GM12878 (cell line): ENCODE results near the gene CENPP. TPM values are rescaled to one million over a fixed set of nuclear protein-coding genes. Genes with fewer than 3 reads are reported as not detected.

ENCODE experiments used
- ATAC-seq: fragments of 200-7000 bp; cut with Tn5 transposase; 3 replicates; pipeline ENCODE4 v1.9.1; 2020; ENCODE audit warnings: mild to moderate bottlenecking, moderate library complexity
- BruUV-seq: library from RNA; stranded (reverse); fragments of 400-500 nt; replicated peaks from 2 replicates; lab custom pipeline; 2021; lab: Mats Ljungman, UMichigan
- CTCF ChIA-PET: fragments of 300-600 bp; sonication (Branson Sonifier 250); formaldehyde crosslinking; extraction: SDS; loops from one replicate; lab custom pipeline; 2021; ENCODE audit warnings: inconsistent platforms; lab: Yijun Ruan, JAX
- POLR2A ChIA-PET: fragments of 350-600 bp; formaldehyde crosslinking; extraction: SDS; loops from one replicate; lab custom pipeline; 2021; ENCODE audit warnings: inconsistent platforms; lab: Charles Lee
- RAD21 ChIA-PET: fragments of 300-600 bp; sonication (Branson Sonifier 250); formaldehyde crosslinking; loops from one replicate; lab custom pipeline; 2023; ENCODE audit warnings: antibody characterized with exemption; ENCODE audit not compliant: unreplicated experiment; lab: Charles Lee
- SMC1A ChIA-PET: fragments of 300-600 bp; sonication (Branson Sonifier 250); formaldehyde crosslinking; loops from one replicate; lab custom pipeline; 2023; ENCODE audit not compliant: unreplicated experiment, uncharacterized antibody; lab: Charles Lee
- DNase-seq: peaks from one replicate; pipeline ENCODE4 v3.0.0-alpha.2; 2011; ENCODE audit warnings: low read depth, low spot score
- FAIRE-seq: peaks from 3 replicates; lab custom pipeline; 2011; peaks lifted over from hg19 to GRCh38; lab: Jason Lieb, UNC
- H2AFZ ChIP-seq: 2 replicates; pipeline ENCODE4 v1.6.0; 2011; ENCODE audit warnings: low read depth, low read length, control low read depth; ENCODE audit not compliant: control insufficient read depth
- H3K27ac ChIP-seq: 2 replicates; pipeline ENCODE4 v1.5.1; 2011; ENCODE audit warnings: control low read depth; ENCODE audit not compliant: control insufficient read depth, insufficient read depth
- H3K27me3 ChIP-seq, 2 experiments: replicated peaks in 1 of 2; 2 replicates each; pipeline versions ENCODE4 v1.6.0 to v1.6.1; 2011; ENCODE audit warnings: low read length in 1 of 2; ENCODE audit not compliant: control insufficient read depth in 2 of 2, insufficient read depth in 2 of 2
- H3K36me3 ChIP-seq, 2 experiments: 2 replicates each; pipeline ENCODE4 v1.5.1; 2011; ENCODE audit warnings: low read length in 1 of 2; ENCODE audit not compliant: control insufficient read depth in 2 of 2, insufficient read depth in 2 of 2
- H3K4me1 ChIP-seq: 2 replicates; pipeline ENCODE4 v1.6.1; 2011; ENCODE audit warnings: mild to moderate bottlenecking, low read length, moderate library complexity, mixed read lengths; ENCODE audit not compliant: control insufficient read depth, insufficient read depth
- H3K4me2 ChIP-seq: 2 replicates; pipeline ENCODE4 v1.6.0; 2011; ENCODE audit warnings: control low read depth; ENCODE audit not compliant: control insufficient read depth, insufficient read depth
- H3K4me3 ChIP-seq: fragments of 200-600 bp; sonication (generic); 2 replicates; pipeline ENCODE4 v1.5.1; 2016
- H3K79me2 ChIP-seq: 2 replicates; pipeline ENCODE4 v1.6.0; 2011; ENCODE audit warnings: low read length; ENCODE audit not compliant: control insufficient read depth, insufficient read depth
- H3K9ac ChIP-seq: 2 replicates; pipeline ENCODE4 v1.8.0; 2011; ENCODE audit warnings: low read length, control low read depth, mixed read lengths; ENCODE audit not compliant: control insufficient read depth, insufficient read depth
- H3K9me3 ChIP-seq: replicated peaks from 3 replicates; pipeline ENCODE4 v1.5.1; 2011; ENCODE audit warnings: mild to moderate bottlenecking, low read length; ENCODE audit not compliant: control insufficient read depth, insufficient read depth
- H4K20me1 ChIP-seq: 2 replicates; pipeline ENCODE4 v1.6.0; 2011; ENCODE audit not compliant: control insufficient read depth, insufficient read depth
- CBX5 ChIP-seq: sonication (generic); IDR thresholded peaks from 2 replicates; pipeline ENCODE4 v1.6.1; 2016; ENCODE audit warnings: low read depth, moderate library complexity, mild to moderate bottlenecking, inconsistent platforms
- DPF2 ChIP-seq: fragments of 450-650 bp; IDR thresholded peaks from 2 replicates; pipeline ENCODE4 v1.6.1; 2017; ENCODE audit warnings: mild to moderate bottlenecking
- LARP7 ChIP-seq: fragments of 450-650 bp; IDR thresholded peaks from 2 replicates; pipeline ENCODE4 v1.6.1; 2017; ENCODE audit warnings: mild to moderate bottlenecking
- PAX8 ChIP-seq: fragments of 450-650 bp; IDR thresholded peaks from 2 replicates; pipeline ENCODE4 v1.6.1; 2017; ENCODE audit warnings: mild to moderate bottlenecking, moderate library complexity
- RELA ChIP-seq: fragments of 450-650 bp; IDR thresholded peaks from 2 replicates; pipeline ENCODE4 v1.8.0; 2014; ENCODE audit warnings: borderline replicate concordance; ENCODE audit not compliant: partially characterized antibody
- SMC3 ChIP-seq: IDR thresholded peaks from 2 replicates; pipeline ENCODE4 v1.6.1; 2011; ENCODE audit warnings: low read length, improper control_type of control experiment, borderline replicate concordance
- TBL1XR1 ChIP-seq: IDR thresholded peaks from 2 replicates; pipeline ENCODE4 v1.6.1; 2012; ENCODE audit warnings: low read depth, low read length, improper control_type of control experiment
- WGBS: methylation state at CpG from one replicate; pipeline ENCODE4 v1.1.6; 2016; ENCODE audit warnings: low lambda C conversion rate; ENCODE audit not compliant: insufficient replicate concordance, insufficient coverage; ENCODE audit errors: missing lambda C conversion rate; 5-methylcytosine and 5-hydroxymethylcytosine counted together
- in situ Hi-C: fragments of 300-500 bp; cut with MboI; formaldehyde crosslinking; loops from 9 replicates; pipeline ENCODE4 v1.14.3; 2018; ENCODE audit warnings: mixed read lengths
- intact Hi-C: fragments of 100-400 bp; cut with micrococcal nuclease; formaldehyde crosslinking; loops from one replicate; pipeline ENCODE4 v1.14.2; 2022; ENCODE audit not compliant: unreplicated experiment
- polyA plus RNA-seq, 11 experiments: library from polyadenylated mRNA; depleted of rRNA in 4 of 11; unstranded in 6 of 11; stranded (reverse) in 5 of 11; fragments of >200 nt; fragmentation: Nextera tagmentation in 4 of 11; fragmentation: Illumina TruSeq in 1 of 11; extraction: Ambion mirVana in 4 of 11; extraction: Trizol in 1 of 11; gene quantifications; 1 replicate in 1 of 11; 2 replicates in 10 of 11; pipeline versions ENCODE4 v1.2.1 to v1.2.3, GENCODE V29; 2011 to 2016; ENCODE audit warnings: inconsistent platforms in 2 of 11, missing spikeins in 2 of 11, low read depth in 1 of 11
- total RNA-seq, 4 experiments: library from RNA; depleted of rRNA in 3 of 4; stranded (reverse); fragments of >200 nt in 3 of 4; fragmentation: Illumina TruSeq in 1 of 4; extraction: Trizol in 1 of 4; gene quantifications; 2 replicates each; pipeline versions ENCODE4 v1.2.1 to v1.2.3, GENCODE V29; 2013 to 2021
- TF ChIP-seq, protein P1 (sequence below): IDR thresholded peaks from 2 replicates; pipeline ENCODE4 v1.6.1; 2011; ENCODE audit warnings: mild to moderate bottlenecking, low read depth, low read length, moderate library complexity; ENCODE audit not compliant: insufficient replicate concordance
- TF ChIP-seq, protein P2 (sequence below): fragments of 450-650 bp; IDR thresholded peaks from 2 replicates; pipeline ENCODE4 v1.6.1; 2018; ENCODE audit warnings: borderline replicate concordance, mild to moderate bottlenecking; ENCODE audit not compliant: partially characterized antibody
- TF ChIP-seq, protein P3 (sequence below): fragments of 450-650 bp; IDR thresholded peaks from 2 replicates; pipeline ENCODE4 v1.6.1; 2016; ENCODE audit warnings: mild to moderate bottlenecking
- TF ChIP-seq, protein P4 (sequence below): fragments of 450-650 bp; formaldehyde crosslinking; IDR thresholded peaks from 2 replicates; pipeline ENCODE4 v1.4.0; 2020; ENCODE audit warnings: mild to moderate bottlenecking, moderate library complexity
- TF ChIP-seq, protein P5 (sequence below): fragments of 450-650 bp; IDR thresholded peaks from 2 replicates; pipeline ENCODE4 v1.6.1; 2016; ENCODE audit warnings: mild to moderate bottlenecking

CENPP gene
- total and polyA plus RNA-seq, 10 of the 15 experiments (the other 5 are each of a cell fraction or from before 2014, with no cell fraction given) = 9.4 to 31.4 (median 19.8) TPM

DNA sequence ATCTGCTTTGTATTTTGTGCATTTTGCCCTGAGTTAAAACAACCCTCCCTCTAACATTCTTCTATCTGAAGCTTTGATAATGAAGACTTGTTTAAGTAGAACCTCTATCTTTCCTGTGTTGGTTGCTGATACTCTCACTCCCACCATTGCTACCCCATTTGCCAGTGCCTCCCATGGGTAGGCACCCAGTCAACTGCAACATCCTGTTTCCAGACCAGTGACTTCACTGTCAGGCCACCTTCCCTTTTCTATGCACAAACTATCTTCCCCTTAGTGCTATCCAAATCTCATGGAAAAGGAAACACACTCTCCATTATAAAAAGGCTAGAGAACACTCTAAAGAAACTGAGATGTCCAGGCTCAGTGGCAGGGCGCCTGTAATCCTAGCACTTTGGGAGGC, 26.6 kb upstream of the CENPP start:
- peak; percentile 70 for ATAC-seq
- POLR2A ChIA-PET = no interaction called here

More for the DNA sequence above, 26.6 kb upstream of the CENPP start:
- FAIRE-seq (no peak), DNase-seq (peak; percentile 16)
- intact Hi-C loops = no loop called here
- H3K79me2 ChIP-seq = peaks cover 12% of the 10 kb centered on the region
- no peaks in the 10 kb centered on the region for H3K27me3 ChIP-seq
- H3K4me1 ChIP-seq = peaks cover 11% of the 10 kb centered on the region
- no peaks in the 10 kb centered on the region for H3K9me3 ChIP-seq
- H2AFZ ChIP-seq = no peak overlapping the region
- peaks cover 0 to 27% of the 10 kb centered on the region in 2 experiments; a peak in 3 of 4 replicates for H3K36me3 ChIP-seq
- H3K4me2 ChIP-seq = no peak overlapping the region
- ChIA-PET CTCF (interaction anchor here (1.0 to 1.5 kb wide), 3 partner anchors 20 to 158 kb away, joined by 3 to 4 read pairs (median 3); no protein-coding TSS in a partner anchor), SMC1A (interaction anchor here (0.9 to 1.7 kb wide), 4 partner anchors 9 to 94 kb away, joined by 3 to 5 read pairs (median 4); partner anchors contain the start of gene CENPP), RAD21 (interaction anchor here (1.6 kb wide), 1 partner anchor 161 kb away, joined by 4 read pairs; no protein-coding TSS in a partner anchor)
- no peak overlapping the region for H3K9ac ChIP-seq
- WGBS = 0% methylated on average over 1 of the region's 1 CpG
- H3K27ac ChIP-seq = peak overlapping the region; percentile 48; the same call in 1 of the 2 replicates
- in situ Hi-C loops = no loop called here
- BruUV-seq = no TSS peak
- no peak overlapping the region for H3K4me3 ChIP-seq
- TF ChIP-seq PAX8 = no peak
- TF ChIP-seq, protein P1, sequence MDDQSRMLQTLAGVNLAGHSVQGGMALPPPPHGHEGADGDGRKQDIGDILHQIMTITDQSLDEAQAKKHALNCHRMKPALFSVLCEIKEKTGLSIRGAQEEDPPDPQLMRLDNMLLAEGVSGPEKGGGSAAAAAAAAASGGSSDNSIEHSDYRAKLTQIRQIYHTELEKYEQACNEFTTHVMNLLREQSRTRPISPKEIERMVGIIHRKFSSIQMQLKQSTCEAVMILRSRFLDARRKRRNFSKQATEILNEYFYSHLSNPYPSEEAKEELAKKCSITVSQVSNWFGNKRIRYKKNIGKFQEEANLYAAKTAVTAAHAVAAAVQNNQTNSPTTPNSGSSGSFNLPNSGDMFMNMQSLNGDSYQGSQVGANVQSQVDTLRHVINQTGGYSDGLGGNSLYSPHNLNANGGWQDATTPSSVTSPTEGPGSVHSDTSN = no peak
- no peak for TF ChIP-seq RELA
- no peak for TF ChIP-seq DPF2
- TF ChIP-seq, protein P2, sequence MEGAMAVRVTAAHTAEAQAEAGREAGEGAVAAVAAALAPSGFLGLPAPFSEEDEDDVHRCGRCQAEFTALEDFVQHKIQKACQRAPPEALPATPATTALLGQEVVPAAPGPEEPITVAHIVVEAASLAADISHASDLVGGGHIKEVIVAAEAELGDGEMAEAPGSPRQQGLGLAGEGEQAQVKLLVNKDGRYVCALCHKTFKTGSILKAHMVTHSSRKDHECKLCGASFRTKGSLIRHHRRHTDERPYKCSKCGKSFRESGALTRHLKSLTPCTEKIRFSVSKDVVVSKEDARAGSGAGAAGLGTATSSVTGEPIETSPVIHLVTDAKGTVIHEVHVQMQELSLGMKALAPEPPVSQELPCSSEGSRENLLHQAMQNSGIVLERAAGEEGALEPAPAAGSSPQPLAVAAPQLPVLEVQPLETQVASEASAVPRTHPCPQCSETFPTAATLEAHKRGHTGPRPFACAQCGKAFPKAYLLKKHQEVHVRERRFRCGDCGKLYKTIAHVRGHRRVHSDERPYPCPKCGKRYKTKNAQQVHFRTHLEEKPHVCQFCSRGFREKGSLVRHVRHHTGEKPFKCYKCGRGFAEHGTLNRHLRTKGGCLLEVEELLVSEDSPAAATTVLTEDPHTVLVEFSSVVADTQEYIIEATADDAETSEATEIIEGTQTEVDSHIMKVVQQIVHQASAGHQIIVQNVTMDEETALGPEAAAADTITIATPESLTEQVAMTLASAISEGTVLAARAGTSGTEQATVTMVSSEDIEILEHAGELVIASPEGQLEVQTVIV = no peak
- no peak for TF ChIP-seq LARP7
- no peak for TF ChIP-seq CBX5
- TF ChIP-seq, protein P3, sequence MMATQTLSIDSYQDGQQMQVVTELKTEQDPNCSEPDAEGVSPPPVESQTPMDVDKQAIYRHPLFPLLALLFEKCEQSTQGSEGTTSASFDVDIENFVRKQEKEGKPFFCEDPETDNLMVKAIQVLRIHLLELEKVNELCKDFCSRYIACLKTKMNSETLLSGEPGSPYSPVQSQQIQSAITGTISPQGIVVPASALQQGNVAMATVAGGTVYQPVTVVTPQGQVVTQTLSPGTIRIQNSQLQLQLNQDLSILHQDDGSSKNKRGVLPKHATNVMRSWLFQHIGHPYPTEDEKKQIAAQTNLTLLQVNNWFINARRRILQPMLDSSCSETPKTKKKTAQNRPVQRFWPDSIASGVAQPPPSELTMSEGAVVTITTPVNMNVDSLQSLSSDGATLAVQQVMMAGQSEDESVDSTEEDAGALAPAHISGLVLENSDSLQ = no peak
- TF ChIP-seq, protein P4, sequence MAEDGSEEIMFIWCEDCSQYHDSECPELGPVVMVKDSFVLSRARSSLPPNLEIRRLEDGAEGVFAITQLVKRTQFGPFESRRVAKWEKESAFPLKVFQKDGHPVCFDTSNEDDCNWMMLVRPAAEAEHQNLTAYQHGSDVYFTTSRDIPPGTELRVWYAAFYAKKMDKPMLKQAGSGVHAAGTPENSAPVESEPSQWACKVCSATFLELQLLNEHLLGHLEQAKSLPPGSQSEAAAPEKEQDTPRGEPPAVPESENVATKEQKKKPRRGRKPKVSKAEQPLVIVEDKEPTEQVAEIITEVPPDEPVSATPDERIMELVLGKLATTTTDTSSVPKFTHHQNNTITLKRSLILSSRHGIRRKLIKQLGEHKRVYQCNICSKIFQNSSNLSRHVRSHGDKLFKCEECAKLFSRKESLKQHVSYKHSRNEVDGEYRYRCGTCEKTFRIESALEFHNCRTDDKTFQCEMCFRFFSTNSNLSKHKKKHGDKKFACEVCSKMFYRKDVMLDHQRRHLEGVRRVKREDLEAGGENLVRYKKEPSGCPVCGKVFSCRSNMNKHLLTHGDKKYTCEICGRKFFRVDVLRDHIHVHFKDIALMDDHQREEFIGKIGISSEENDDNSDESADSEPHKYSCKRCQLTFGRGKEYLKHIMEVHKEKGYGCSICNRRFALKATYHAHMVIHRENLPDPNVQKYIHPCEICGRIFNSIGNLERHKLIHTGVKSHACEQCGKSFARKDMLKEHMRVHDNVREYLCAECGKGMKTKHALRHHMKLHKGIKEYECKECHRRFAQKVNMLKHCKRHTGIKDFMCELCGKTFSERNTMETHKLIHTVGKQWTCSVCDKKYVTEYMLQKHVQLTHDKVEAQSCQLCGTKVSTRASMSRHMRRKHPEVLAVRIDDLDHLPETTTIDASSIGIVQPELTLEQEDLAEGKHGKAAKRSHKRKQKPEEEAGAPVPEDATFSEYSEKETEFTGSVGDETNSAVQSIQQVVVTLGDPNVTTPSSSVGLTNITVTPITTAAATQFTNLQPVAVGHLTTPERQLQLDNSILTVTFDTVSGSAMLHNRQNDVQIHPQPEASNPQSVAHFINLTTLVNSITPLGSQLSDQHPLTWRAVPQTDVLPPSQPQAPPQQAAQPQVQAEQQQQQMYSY = no peak
- TF ChIP-seq, protein P5, sequence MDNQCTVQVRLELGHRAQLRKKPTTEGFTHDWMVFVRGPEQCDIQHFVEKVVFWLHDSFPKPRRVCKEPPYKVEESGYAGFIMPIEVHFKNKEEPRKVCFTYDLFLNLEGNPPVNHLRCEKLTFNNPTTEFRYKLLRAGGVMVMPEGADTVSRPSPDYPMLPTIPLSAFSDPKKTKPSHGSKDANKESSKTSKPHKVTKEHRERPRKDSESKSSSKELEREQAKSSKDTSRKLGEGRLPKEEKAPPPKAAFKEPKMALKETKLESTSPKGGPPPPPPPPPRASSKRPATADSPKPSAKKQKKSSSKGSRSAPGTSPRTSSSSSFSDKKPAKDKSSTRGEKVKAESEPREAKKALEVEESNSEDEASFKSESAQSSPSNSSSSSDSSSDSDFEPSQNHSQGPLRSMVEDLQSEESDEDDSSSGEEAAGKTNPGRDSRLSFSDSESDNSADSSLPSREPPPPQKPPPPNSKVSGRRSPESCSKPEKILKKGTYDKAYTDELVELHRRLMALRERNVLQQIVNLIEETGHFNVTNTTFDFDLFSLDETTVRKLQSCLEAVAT = no peak
- no peak for TF ChIP-seq TBL1XR1
- no peak for TF ChIP-seq SMC3
- H4K20me1 ChIP-seq = no peaks in the 10 kb centered on the region
